Panc1 (cell line): ENCODE data around the gene SOX12.

Experiments
- CTCF ChIP-seq: fragments of 450-650 bp; IDR thresholded peaks from 2 replicates; pipeline ENCODE4 v1.5.1; 2017; ENCODE audit warnings: mild to moderate bottlenecking
- REST ChIP-seq, 2 experiments: IDR thresholded peaks; 2 replicates each; pipeline ENCODE4 v1.6.1; 2011 to 2012; ENCODE audit warnings: low read depth in 2 of 2, control low read depth in 1 of 2, low read length in 1 of 2, mild to moderate bottlenecking in 1 of 2, moderate library complexity in 1 of 2; ENCODE audit not compliant: insufficient read depth in 1 of 2
- SIN3A ChIP-seq: IDR thresholded peaks from 2 replicates; pipeline ENCODE4 v1.6.1; 2012; ENCODE audit warnings: low read depth, mild to moderate bottlenecking, low read length, moderate library complexity, borderline replicate concordance; ENCODE audit not compliant: insufficient read depth

GRCh38 chr20:329851-330232 lies 4.5 kb downstream of the SOX12 start:
- TF ChIP-seq SIN3A: no peak
- TF ChIP-seq CTCF: no peak
- no peak for TF ChIP-seq REST (IDR thresholded peaks at IDR 0.05; ENCODE audit: insufficient read depth in 1 of 2, low read depth in 2 of 2, low read length in 1 of 2)
